GM19463 (cell line): ENCODE results near the gene ACTR5.
"Not testable (repeated sequence)": the region's sequence is repeated elsewhere in the genome, so short reads cannot be mapped to it uniquely, and the experiment has no call there.

Source experiments
- ATAC-seq: cut with Tn5 transposase; IDR thresholded peaks from one replicate; pipeline ENCODE4 v1.9.1; 2021; ENCODE audit warnings: mild to moderate bottlenecking, moderate library complexity; ENCODE audit not compliant: unreplicated experiment

Gene ACTR5

DNA sequence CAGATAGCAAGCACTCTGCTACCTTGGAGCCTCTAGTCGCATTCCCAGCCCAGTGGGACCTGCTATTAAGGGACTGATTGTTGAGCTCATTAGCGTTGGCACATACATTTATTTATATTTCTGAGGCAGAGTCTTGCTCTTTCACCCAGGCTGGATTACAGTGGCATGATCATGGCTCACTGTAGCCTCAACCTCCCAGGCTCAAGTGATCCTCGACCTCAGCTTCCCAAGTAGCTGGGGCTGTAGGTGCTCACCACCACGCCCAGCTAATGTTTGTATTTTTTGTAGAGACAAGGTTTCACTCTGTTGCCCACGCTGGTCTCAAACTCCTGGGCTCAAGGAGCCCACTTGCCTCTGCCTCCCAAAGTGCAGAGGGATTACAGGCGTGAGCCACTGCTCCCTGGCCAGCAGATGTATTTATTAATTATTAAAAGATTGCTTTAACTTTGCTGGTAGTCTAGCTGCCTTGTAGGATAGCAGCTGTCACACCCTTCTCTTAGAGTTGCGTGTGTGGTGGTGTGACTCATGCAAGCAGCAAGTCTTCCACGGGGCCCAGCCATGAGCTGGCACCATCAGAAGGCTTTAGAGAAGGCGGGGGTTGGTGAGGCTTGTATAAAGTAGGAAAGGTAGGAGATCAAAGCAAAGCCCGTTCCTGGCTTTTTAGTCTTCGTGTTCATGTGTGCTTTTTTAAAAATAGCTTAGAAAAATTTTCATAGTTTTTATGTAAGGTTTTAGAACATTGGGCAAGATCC lies 16.5 kb downstream of the ACTR5 start:
- ATAC-seq: no peak

- no peak for ATAC-seq
These were observed 17.8 kb downstream of the ACTR5 start for GRCh38 chr20:38766071-38766470.

GRCh38 chr20:38769376-38770295 lies 21.4 kb downstream of the ACTR5 start:
- ATAC-seq: no peak

DNA sequence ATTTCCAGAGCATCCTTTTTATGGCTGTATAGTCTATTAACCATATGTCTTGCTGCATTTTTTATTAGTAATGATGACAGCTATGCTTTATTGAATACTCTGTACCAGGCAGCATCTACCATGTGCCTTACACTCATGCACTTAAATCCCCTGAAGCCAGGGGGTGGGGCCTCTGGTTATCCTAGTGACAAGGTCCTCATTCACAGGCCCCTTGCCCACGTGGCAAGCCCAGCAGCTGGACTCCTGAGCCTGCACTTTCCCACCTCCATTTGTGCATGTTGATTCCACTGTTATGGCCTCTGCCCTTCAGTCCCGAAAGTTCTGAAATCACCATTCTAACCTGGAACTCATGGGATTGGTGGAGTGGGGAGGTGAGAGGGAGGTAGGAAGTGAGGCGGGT lies 22.3 kb downstream of the ACTR5 start:
- no peak for ATAC-seq

- ATAC-seq: no peak
These were observed 22.7 kb downstream of the ACTR5 start for GRCh38 chr20:38770970-38771369.

GRCh38 chr20:38771621-38772020 lies 23.4 kb downstream of the ACTR5 start:
- no peak for ATAC-seq

GRCh38 chr20:38774167-38774566 lies 25.9 kb downstream of the ACTR5 start:
- no peak for ATAC-seq

GRCh38 chr20:38776363-38776762 lies 28.1 kb downstream of the ACTR5 start:
- no peak for ATAC-seq

GRCh38 chr20:38779247-38780097 lies 31.2 kb downstream of the ACTR5 start:
- ATAC-seq: no peak

GRCh38 chr20:38782275-38782674 lies 34.0 kb downstream of the ACTR5 start:
- ATAC-seq: no peak

- ATAC-seq: no peak
These were observed 39.6 kb downstream of the ACTR5 start for GRCh38 chr20:38787870-38788269.

DNA sequence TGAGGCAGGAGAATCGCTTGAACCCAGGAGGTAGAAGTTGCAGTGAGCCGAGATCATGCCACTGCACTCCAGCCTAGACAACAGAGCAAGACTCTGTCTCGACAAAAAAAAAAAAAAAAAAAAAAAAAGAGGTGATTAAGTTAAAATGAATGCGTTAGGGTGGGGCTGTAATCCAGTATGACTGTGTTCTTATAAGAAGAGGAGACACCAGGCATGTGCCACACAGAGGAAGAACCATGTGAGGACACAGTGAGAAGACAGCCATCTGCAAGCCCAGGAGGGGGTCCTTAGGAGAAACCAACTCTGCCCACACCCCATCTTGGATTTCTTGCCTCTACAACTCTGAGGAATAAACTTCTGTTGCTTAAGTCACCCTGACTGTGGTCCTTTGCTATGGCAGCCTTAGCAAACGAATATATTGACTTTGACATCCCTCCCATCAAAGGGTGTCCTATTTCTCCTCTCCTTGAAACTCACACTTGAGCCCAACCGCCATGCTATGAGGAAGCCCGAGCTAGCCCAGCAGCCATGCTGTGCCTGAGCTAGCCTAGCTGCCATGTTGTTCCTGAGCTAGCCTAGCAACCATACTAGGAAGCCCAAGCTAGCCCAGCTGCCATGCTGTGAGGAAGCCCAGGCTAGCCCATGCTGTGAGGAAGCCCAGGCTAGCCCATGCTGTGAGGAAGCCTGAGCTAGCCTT lies 41.4 kb downstream of the ACTR5 start:
- no peak for ATAC-seq

GRCh38 chr20:38790200-38791053 lies 42.2 kb downstream of the ACTR5 start:
- no peak for ATAC-seq

GRCh38 chr20:38791291-38791690 lies 43.0 kb downstream of the ACTR5 start:
- ATAC-seq: no peak

DNA sequence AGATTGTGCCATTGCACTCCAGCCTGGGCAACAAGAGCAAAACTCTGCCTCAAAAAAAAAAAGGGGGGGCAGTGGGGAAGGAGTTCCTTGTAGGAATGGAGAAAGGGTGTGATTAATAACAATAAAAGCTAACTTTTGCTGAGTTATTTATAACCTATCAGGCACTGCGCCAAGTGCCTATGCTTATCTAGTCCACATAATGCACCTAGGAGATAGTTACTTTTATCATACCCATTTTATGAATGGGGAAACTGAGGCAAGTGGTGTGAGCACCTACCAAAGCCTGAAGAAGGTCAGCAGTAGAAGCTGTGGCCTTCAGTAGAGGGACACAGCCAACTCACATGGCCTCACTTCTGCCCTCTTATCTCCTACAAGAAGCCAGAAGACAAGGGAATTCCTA lies 43.7 kb downstream of the ACTR5 start:
- no peak for ATAC-seq

DNA sequence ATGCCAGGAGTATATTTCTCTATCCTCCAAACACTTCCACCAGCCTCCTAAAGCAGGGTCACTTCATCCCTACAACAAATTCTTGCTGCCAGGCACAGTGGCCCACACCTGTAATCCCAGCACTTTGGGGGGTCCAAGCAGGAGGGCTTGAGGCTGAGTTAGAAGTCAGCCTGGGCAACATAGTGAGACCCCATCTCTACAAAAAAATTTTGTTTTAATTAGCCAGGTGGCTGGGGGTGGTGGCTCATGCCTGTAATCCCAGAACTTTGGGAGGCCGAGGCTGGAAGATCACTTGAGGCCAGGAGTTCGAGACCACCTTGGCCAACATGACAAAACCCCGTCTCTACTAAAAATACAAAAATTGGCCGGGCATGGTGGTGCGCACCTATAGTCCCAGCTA lies 45.8 kb downstream of the ACTR5 start:
- ATAC-seq: not testable (repeated sequence)

DNA sequence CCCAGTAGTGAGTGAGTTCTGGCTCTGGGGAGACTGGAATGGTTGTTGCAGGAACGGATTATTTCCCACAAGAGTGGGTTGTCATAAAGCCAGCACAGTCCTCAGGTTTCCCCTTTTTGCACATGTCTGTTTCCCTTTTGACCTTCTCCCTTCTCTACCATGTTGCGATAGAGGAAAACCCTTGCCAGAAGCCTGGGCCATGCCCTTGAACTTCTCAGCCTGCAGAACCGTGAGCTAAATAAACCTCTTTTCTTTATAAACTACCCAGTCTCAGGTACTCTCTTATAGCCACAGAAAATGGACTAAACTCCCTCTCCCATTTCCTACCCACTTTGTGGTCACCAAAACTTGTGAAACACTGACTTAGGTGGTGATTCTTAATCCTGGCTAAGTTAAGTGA lies 50.0 kb downstream of the ACTR5 start:
- ATAC-seq: no peak

DNA sequence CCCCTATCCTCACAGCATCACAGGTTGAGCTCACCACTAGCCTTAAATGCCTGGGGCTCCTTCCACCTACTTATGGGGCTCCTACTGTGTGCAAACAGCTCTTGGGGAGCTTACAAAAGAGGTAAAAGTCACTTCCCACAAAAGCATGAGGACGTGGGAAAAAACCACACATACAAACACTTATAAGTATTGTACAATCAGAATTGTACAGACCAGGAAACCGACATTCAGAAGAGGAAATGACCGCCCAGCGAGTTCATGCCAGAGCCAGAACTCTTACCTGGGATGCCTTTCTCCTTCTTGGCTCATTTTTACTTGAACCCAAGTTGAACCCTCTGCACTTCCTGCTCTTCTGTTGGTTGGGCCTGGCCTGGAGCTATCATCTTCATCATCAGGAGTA lies 50.9 kb downstream of the ACTR5 start:
- no peak for ATAC-seq

GRCh38 chr20:38800882-38801281 lies 52.6 kb downstream of the ACTR5 start:
- ATAC-seq: no peak

- no peak for ATAC-seq
These were observed 56.0 kb downstream of the ACTR5 start for GRCh38 chr20:38804221-38804620.
